ENCODE results near the gene CACNA1D. TPM values are rescaled to one million over a fixed set of nuclear protein-coding genes. Genes with fewer than 3 reads are reported as not detected.

CACNA1D gene
- total RNA-seq, 2 donors from 2014 or later = 0.68 to 1.5 TPM

GRCh38 chr3:53595660-53596059 is 101.2 kb downstream of the CACNA1D start:
- H3K27me3 ChIP-seq (replicated peaks; ENCODE audit: insufficient read depth) = no peaks in the 10 kb centered on the region
- no peak overlapping the region for H3K27ac ChIP-seq
- TF ChIP-seq CTCF (IDR thresholded peaks at IDR 0.05) = no peak
- H3K9me3 ChIP-seq = no peaks in the 10 kb centered on the region
- H3K4me3 ChIP-seq = no peak overlapping the region
- H3K4me1 ChIP-seq (ENCODE audit: control insufficient read depth in 1 of 2, low read depth in 2 of 2) = no peaks in the 10 kb centered on the region
- no peaks in the 10 kb centered on the region for H3K36me3 ChIP-seq
- DNase-seq (ENCODE audit: low spot score) = no peak
- no peak for ATAC-seq (ENCODE audit: insufficient number of reproducible peaks, low FRiP score, low read depth)

GRCh38 chr3:53597136-53597915 is 102.9 kb downstream of the CACNA1D start:
- ATAC-seq (ENCODE audit: insufficient number of reproducible peaks, low FRiP score, low read depth) = no peak
- no peak for TF ChIP-seq CTCF (IDR thresholded peaks at IDR 0.05)
- Histone ChIP-seq H3K4me1 (ENCODE audit: control insufficient read depth in 1 of 2, low read depth in 2 of 2) (no peaks in the 10 kb centered on the region), H3K9me3 (no peaks in the 10 kb centered on the region), H3K27me3 (replicated peaks; ENCODE audit: insufficient read depth) (no peaks in the 10 kb centered on the region), H3K36me3 (no peaks in the 10 kb centered on the region), H3K4me3 (no peak overlapping the region), H3K27ac (no peak overlapping the region)
- no peak for DNase-seq (ENCODE audit: low spot score)

GRCh38 chr3:53599771-53600170 is 105.4 kb downstream of the CACNA1D start:
- H3K4me1 ChIP-seq (ENCODE audit: control insufficient read depth in 1 of 2, low read depth in 2 of 2) = no peaks in the 10 kb centered on the region
- H3K36me3 ChIP-seq = no peaks in the 10 kb centered on the region
- H3K27ac ChIP-seq = no peak overlapping the region
- no peaks in the 10 kb centered on the region for H3K9me3 ChIP-seq
- DNase-seq (ENCODE audit: low spot score) = no peak
- no peak for ATAC-seq (ENCODE audit: insufficient number of reproducible peaks, low FRiP score, low read depth)
- no peaks in the 10 kb centered on the region for H3K27me3 ChIP-seq (replicated peaks; ENCODE audit: insufficient read depth)
- H3K4me3 ChIP-seq = no peak overlapping the region
- no peak for TF ChIP-seq CTCF (IDR thresholded peaks at IDR 0.05)

- TF ChIP-seq CTCF (IDR thresholded peaks at IDR 0.05) = no peak
- Histone ChIP-seq H3K27ac (no peak overlapping the region), H3K27me3 (replicated peaks; ENCODE audit: insufficient read depth) (no peaks in the 10 kb centered on the region), H3K4me1 (ENCODE audit: control insufficient read depth in 1 of 2, low read depth in 2 of 2) (no peaks in the 10 kb centered on the region), H3K9me3 (no peaks in the 10 kb centered on the region), H3K36me3 (no peaks in the 10 kb centered on the region), H3K4me3 (no peak overlapping the region)
- DNase-seq (ENCODE audit: low spot score) (no peak), ATAC-seq (ENCODE audit: insufficient number of reproducible peaks, low FRiP score, low read depth) (no peak)
Observed at GRCh38 chr3:53602866-53603265, 108.5 kb downstream of the CACNA1D start.

GRCh38 chr3:53604232-53604631 is 109.8 kb downstream of the CACNA1D start:
- no peaks in the 10 kb centered on the region for H3K27me3 ChIP-seq (replicated peaks; ENCODE audit: insufficient read depth)
- no peak overlapping the region for H3K27ac ChIP-seq
- DNase-seq (ENCODE audit: low spot score) (no peak), ATAC-seq (ENCODE audit: insufficient number of reproducible peaks, low FRiP score, low read depth) (no peak)
- H3K36me3 ChIP-seq = no peaks in the 10 kb centered on the region
- no peaks in the 10 kb centered on the region for H3K9me3 ChIP-seq
- TF ChIP-seq CTCF (IDR thresholded peaks at IDR 0.05) = no peak
- no peaks in the 10 kb centered on the region for H3K4me1 ChIP-seq (ENCODE audit: control insufficient read depth in 1 of 2, low read depth in 2 of 2)
- no peak overlapping the region for H3K4me3 ChIP-seq

Measured in thoracic aorta (tissue), 2 donors.